Esophagus mucosa (tissue), 1 donor: ENCODE data around the gene SSBP4. TPM values are rescaled to one million over a fixed set of nuclear protein-coding genes. Genes with fewer than 3 reads are reported as not detected.

Experiments
- ATAC-seq: fragments of 200-7000 bp; cut with Tn5 transposase; one replicate; pipeline ENCODE4 v1.9.1; 2020
- total RNA-seq: library from RNA; stranded (reverse); gene quantifications from one replicate; pipeline ENCODE4 v1.2.4, GENCODE V29; 2023
- donor health status: DM: yes; HTN: yes; CAD: no.

Gene SSBP4
- total RNA-seq, 1 donor from 2014 or later: 15.7 TPM

GRCh38 chr19:18445262-18445948 is 26.2 kb downstream of the SSBP4 start:
- no peak for ATAC-seq

- no peak for ATAC-seq
These were observed 27.1 kb downstream of the SSBP4 start for GRCh38 chr19:18446145-18446810.

GRCh38 chr19:18446811-18447359 is 27.7 kb downstream of the SSBP4 start:
- ATAC-seq: no peak

- no peak for ATAC-seq
These were observed 30.4 kb downstream of the SSBP4 start for GRCh38 chr19:18449552-18449951.

GRCh38 chr19:18450021-18450930 is 31.1 kb downstream of the SSBP4 start:
- ATAC-seq: peak; percentile 3

GRCh38 chr19:18450931-18451836 is 32.0 kb downstream of the SSBP4 start:
- peak; percentile 80 for ATAC-seq

- no peak for ATAC-seq
These were observed 33.2 kb downstream of the SSBP4 start for GRCh38 chr19:18452386-18452785.

GRCh38 chr19:18453269-18454024 is 34.2 kb downstream of the SSBP4 start:
- no peak for ATAC-seq

- ATAC-seq: no peak
These were observed 37.1 kb downstream of the SSBP4 start for GRCh38 chr19:18456279-18456678.

- no peak for ATAC-seq
These were observed 37.8 kb downstream of the SSBP4 start for GRCh38 chr19:18456974-18457373.

GRCh38 chr19:18457483-18458331 is 38.5 kb downstream of the SSBP4 start:
- ATAC-seq: no peak

GRCh38 chr19:18460900-18461299 is 41.7 kb downstream of the SSBP4 start:
- no peak for ATAC-seq

GRCh38 chr19:18461471-18461870 is 42.3 kb downstream of the SSBP4 start:
- ATAC-seq: no peak

GRCh38 chr19:18464646-18465045 is 45.4 kb downstream of the SSBP4 start:
- ATAC-seq: peak; percentile 13

GRCh38 chr19:18465214-18465963 is 46.2 kb downstream of the SSBP4 start:
- ATAC-seq: no peak

- ATAC-seq: no peak
These were observed 46.8 kb downstream of the SSBP4 start for GRCh38 chr19:18465964-18466339.

- ATAC-seq: no peak
These were observed 47.2 kb downstream of the SSBP4 start for GRCh38 chr19:18466354-18466753.

GRCh38 chr19:18467978-18468377 is 48.8 kb downstream of the SSBP4 start:
- no peak for ATAC-seq

GRCh38 chr19:18468517-18468916 is 49.3 kb downstream of the SSBP4 start:
- ATAC-seq: no peak
